ENCODE measurements around the gene FOXA1. TPM values are rescaled to one million over a fixed set of nuclear protein-coding genes. Genes with fewer than 3 reads are reported as not detected.

The FOXA1 gene
- total and polyA plus RNA-seq, 2 of the 8 experiments (the other 6 are each of a cell fraction or from before 2014, with no cell fraction given) = 0.08 to 0.20 TPM

GRCh38 chr14:37587881-37588666 is 7.0 kb downstream of the FOXA1 start (continued):
- peak; percentile 45; the same call in 1 of the 2 replicates for TF ChIP-seq KDM1A (IDR thresholded peaks at IDR 0.05; ENCODE audit: borderline replicate concordance, low read length)
- TF ChIP-seq CTCF (IDR thresholded peaks at IDR 0.05; ENCODE audit: control extremely low read depth in 1 of 3, insufficient read depth in 1 of 3, low read depth in 1 of 3, low read length in 3 of 3) = no peak
